IMR-90 (cell line): ENCODE results near the gene SPTLC3. TPM values are rescaled to one million over a fixed set of nuclear protein-coding genes. Genes with fewer than 3 reads are reported as not detected.

ENCODE experiments used
- ATAC-seq: fragments of 200-7000 bp; cut with Tn5 transposase; 2 replicates; pipeline ENCODE4 v1.9.1; 2020; ENCODE audit warnings: low read depth, mild to moderate bottlenecking, moderate library complexity
- BruUV-seq: library from RNA; stranded (reverse); fragments of 400-500 nt; replicated peaks from 2 replicates; lab custom pipeline; 2021; lab: Mats Ljungman, UMichigan
- CTCF ChIA-PET: fragments of 300-600 bp; formaldehyde crosslinking; extraction: SDS; loops from one replicate; lab custom pipeline; 2021; ENCODE audit warnings: antibody characterized with exemption; lab: Yijun Ruan, JAX
- POLR2A ChIA-PET: fragments of 300-600 bp; sonication (Branson Sonifier 250); formaldehyde crosslinking; loops from one replicate; lab custom pipeline; 2022; ENCODE audit warnings: antibody characterized with exemption; ENCODE audit not compliant: unreplicated experiment; lab: Charles Lee
- DNase-seq: peaks from one replicate; pipeline ENCODE4 v3.0.0; 2013
- H2AFZ ChIP-seq: replicated peaks from 2 replicates; pipeline ENCODE3; 2013; ENCODE audit warnings: low read length, mild to moderate bottlenecking; ENCODE audit not compliant: poor library complexity
- H2AK5ac ChIP-seq: 2 replicates; pipeline ENCODE4 v1.6.1; 2013; ENCODE audit warnings: low read depth, low read length, inconsistent platforms
- H2AK9ac ChIP-seq: replicated peaks from 2 replicates; pipeline ENCODE3; 2013; ENCODE audit warnings: mild to moderate bottlenecking, low read depth, low read length, moderate library complexity; ENCODE audit not compliant: poor library complexity
- H2BK120ac ChIP-seq: 2 replicates; pipeline ENCODE4 v1.6.1; 2013; ENCODE audit warnings: low read depth, low read length, inconsistent platforms
- H2BK15ac ChIP-seq: 3 replicates; pipeline ENCODE4 v1.6.1; 2013; ENCODE audit warnings: low read depth, low read length, inconsistent platforms
- H2BK20ac ChIP-seq: 2 replicates; pipeline ENCODE4 v1.6.1; 2013; ENCODE audit warnings: low read depth, mild to moderate bottlenecking, inconsistent platforms, low read length, moderate library complexity
- H2BK5ac ChIP-seq: 2 replicates; pipeline ENCODE4 v1.6.1; 2013; ENCODE audit warnings: mild to moderate bottlenecking, low read depth, low read length, inconsistent platforms; ENCODE audit not compliant: poor library complexity, severe bottlenecking
- H3K14ac ChIP-seq: replicated peaks from 2 replicates; pipeline ENCODE4 v1.6.1; 2013; ENCODE audit warnings: low read depth, low read length, inconsistent platforms
- H3K18ac ChIP-seq: 2 replicates; pipeline ENCODE4 v1.6.1; 2013; ENCODE audit warnings: low read depth, low read length, control low read depth
- H3K23ac ChIP-seq: 2 replicates; pipeline ENCODE4 v1.6.1; 2013; ENCODE audit warnings: low read depth, low read length, inconsistent platforms
- H3K27ac ChIP-seq: 2 replicates; pipeline ENCODE4 v1.5.1; 2013; ENCODE audit warnings: mild to moderate bottlenecking, control low read depth, low read length; ENCODE audit not compliant: insufficient read depth
- H3K27me3 ChIP-seq: 2 replicates; pipeline ENCODE4 v1.6.1; 2013; ENCODE audit warnings: low read length; ENCODE audit not compliant: control insufficient read depth, insufficient read depth
- H3K36me3 ChIP-seq: 2 replicates; pipeline ENCODE4 v1.6.1; 2013; ENCODE audit warnings: low read length, mixed read lengths; ENCODE audit not compliant: control insufficient read depth, insufficient read depth
- H3K4ac ChIP-seq: 2 replicates; pipeline ENCODE4 v1.6.1; 2013; ENCODE audit warnings: low read depth, low read length, inconsistent platforms
- H3K4me1 ChIP-seq: 2 replicates; pipeline ENCODE4 v1.6.1; 2013; ENCODE audit warnings: low read length, mixed read lengths; ENCODE audit not compliant: control insufficient read depth, insufficient read depth
- H3K4me2 ChIP-seq: 2 replicates; pipeline ENCODE4 v1.6.1; 2013; ENCODE audit warnings: low read depth, mild to moderate bottlenecking, control low read depth, low read length, moderate library complexity
- H3K4me3 ChIP-seq: 2 replicates; pipeline ENCODE4 v1.5.1; 2013; ENCODE audit warnings: low read depth, mild to moderate bottlenecking, control low read depth, low read length, moderate library complexity; ENCODE audit not compliant: insufficient read depth
- H3K56ac ChIP-seq: 2 replicates; pipeline ENCODE4 v1.6.1; 2013; ENCODE audit warnings: low read length, inconsistent platforms; ENCODE audit not compliant: insufficient read depth; ENCODE audit errors: extremely low read depth
- H3K79me1 ChIP-seq, 2 experiments: 2 replicates each; pipeline ENCODE4 v1.6.1; 2013; ENCODE audit warnings: low read length in 2 of 2, inconsistent platforms in 1 of 2, low read depth in 1 of 2
- H3K9ac ChIP-seq: 2 replicates; pipeline ENCODE4 v1.6.1; 2013; ENCODE audit warnings: low read depth, low read length, control low read depth
- H3K9me1 ChIP-seq: 2 replicates; pipeline ENCODE4 v1.6.1; 2013; ENCODE audit warnings: low read length, inconsistent platforms; ENCODE audit not compliant: insufficient read depth
- H3K9me3 ChIP-seq: 2 replicates; pipeline ENCODE4 v1.6.1; 2013; ENCODE audit warnings: low read length; ENCODE audit not compliant: control insufficient read depth, insufficient read depth
- H4K20me1 ChIP-seq: 2 replicates; pipeline ENCODE4 v1.6.1; 2013; ENCODE audit warnings: low read length, inconsistent platforms; ENCODE audit not compliant: insufficient read depth
- H4K5ac ChIP-seq: 2 replicates; pipeline ENCODE4 v1.6.1; 2013; ENCODE audit warnings: mild to moderate bottlenecking, low read depth, low read length, control low read depth
- H4K8ac ChIP-seq, 2 experiments: 2 replicates each; pipeline ENCODE4 v1.6.1; 2013; ENCODE audit warnings: low read depth in 2 of 2, low read length in 2 of 2, control low read depth in 1 of 2, inconsistent platforms in 1 of 2
- H4K91ac ChIP-seq: 2 replicates; pipeline ENCODE4 v1.6.1; 2013; ENCODE audit warnings: low read depth, low read length, inconsistent platforms; ENCODE audit not compliant: insufficient read depth
- BHLHE40 ChIP-seq: fragments of 150-350 bp; IDR thresholded peaks from 2 replicates; pipeline ENCODE4 v1.6.1; 2016; ENCODE audit warnings: mild to moderate bottlenecking, low read depth, low read length
- CHD1 ChIP-seq: IDR thresholded peaks from 2 replicates; pipeline ENCODE4 v1.6.1; 2012; ENCODE audit warnings: low read depth, low read length, improper control_type of control experiment
- FOS ChIP-seq: fragments of 150-350 bp; IDR thresholded peaks from 2 replicates; pipeline ENCODE4 v1.6.1; 2016; ENCODE audit warnings: low read depth, low read length
- MAFK ChIP-seq: IDR thresholded peaks from 2 replicates; pipeline ENCODE4 v1.6.1; 2012; ENCODE audit warnings: low read depth, low read length, improper control_type of control experiment
- MAZ ChIP-seq: IDR thresholded peaks from 2 replicates; pipeline ENCODE4 v1.6.1; 2012; ENCODE audit warnings: low read depth, mild to moderate bottlenecking, low read length, improper control_type of control experiment, moderate library complexity, borderline replicate concordance
- MXI1 ChIP-seq: IDR thresholded peaks from 2 replicates; pipeline ENCODE4 v1.6.1; 2012; ENCODE audit warnings: low read depth, mild to moderate bottlenecking, low read length, moderate library complexity, borderline replicate concordance
- NFE2L2 ChIP-seq: fragments of 150-350 bp; IDR thresholded peaks from 2 replicates; pipeline ENCODE4 v1.6.1; 2016; ENCODE audit warnings: low read depth, mild to moderate bottlenecking, low read length
- RAD21 ChIP-seq: IDR thresholded peaks from 2 replicates; pipeline ENCODE4 v1.6.1; 2012; ENCODE audit warnings: low read length, improper control_type of control experiment
- RCOR1 ChIP-seq: IDR thresholded peaks from 2 replicates; pipeline ENCODE4 v1.6.1; 2012; ENCODE audit warnings: mild to moderate bottlenecking, low read length, improper control_type of control experiment; ENCODE audit not compliant: insufficient replicate concordance
- RFX5 ChIP-seq: IDR thresholded peaks from 2 replicates; pipeline ENCODE4 v1.8.0; 2012; ENCODE audit warnings: low read depth, mild to moderate bottlenecking, low read length, moderate library complexity
- SMC3 ChIP-seq: fragments of 150-350 bp; IDR thresholded peaks from 2 replicates; pipeline ENCODE4 v1.6.1; 2016; ENCODE audit warnings: low read depth, mild to moderate bottlenecking, antibody characterized with exemption, low read length, moderate library complexity
- USF2 ChIP-seq: fragments of 150-350 bp; IDR thresholded peaks from 2 replicates; pipeline ENCODE4 v1.6.1; 2017; ENCODE audit warnings: mild to moderate bottlenecking, antibody characterized with exemption, low read length, low read depth
- WGBS, 2 experiments: methylation state at CpG; one replicate each; pipeline versions ENCODE4 v1.1.5 to v1.1.7; 2013; ENCODE audit warnings: missing lambda C conversion rate in 2 of 2; ENCODE audit not compliant: insufficient read length in 1 of 2; ENCODE audit errors: extremely low coverage in 2 of 2; 5-methylcytosine and 5-hydroxymethylcytosine counted together
- dilution Hi-C: fragments of 300-500 bp; cut with HindIII; formaldehyde crosslinking; loops from one replicate; pipeline ENCODE4 v1.14.3; 2018; ENCODE audit warnings: low sequenced_read_pairs; ENCODE audit not compliant: unreplicated experiment
- in situ Hi-C: fragments of 300-500 bp; cut with MboI; formaldehyde crosslinking; loops from 3 replicates; pipeline ENCODE4 v1.14.3; 2019; ENCODE audit warnings: low sequenced_read_pairs, inconsistent platforms, mixed read lengths
- intact Hi-C: fragments of 100-400 bp; cut with micrococcal nuclease; formaldehyde crosslinking; loops from 2 replicates; pipeline ENCODE4 v1.10.0; 2022
- polyA plus RNA-seq, 3 experiments: library from polyadenylated mRNA; depleted of rRNA; stranded (reverse); fragments of >200 nt; gene quantifications; 2 replicates each; pipeline ENCODE4 v1.2.3, GENCODE V29; 2012; ENCODE audit warnings: low replicate concordance in 1 of 3
- total RNA-seq: library from RNA; depleted of rRNA; stranded (reverse); fragments of >200 nt; gene quantifications from 2 replicates; pipeline ENCODE4 v1.2.3, GENCODE V29; 2012

SPTLC3 gene
- total and polyA plus RNA-seq, 2 of the 4 experiments (the other 2 are of a cell fraction): 0.44 to 1.6 TPM

- no peaks in the 10 kb centered on the region for H4K20me1 ChIP-seq
- ChIA-PET CTCF (no interaction called here), POLR2A (no interaction called here)
- TF ChIP-seq SMC3 (no peak), MAFK (no peak), BHLHE40 (no peak), FOS (no peak), USF2 (no peak), CHD1 (no peak), NFE2L2 (no peak), RAD21 (no peak), RFX5 (no peak), MAZ (no peak), RCOR1 (no peak), MXI1 (no peak)
- H2BK20ac ChIP-seq: no peak overlapping the region
- intact Hi-C loops: no loop called here
- 0 out of 2 replicates have a peak, but pooled peaks have one; percentile 21 for ATAC-seq
- no peak for DNase-seq
- no peak overlapping the region for H4K8ac ChIP-seq
- no peak overlapping the region for H2AK5ac ChIP-seq
- no peak overlapping the region for H3K4ac ChIP-seq
- BruUV-seq: no TSS peak
- H3K4me1 ChIP-seq: no peaks in the 10 kb centered on the region
- no peak overlapping the region for H4K91ac ChIP-seq
- H3K27ac ChIP-seq: no peak overlapping the region
- H3K9ac ChIP-seq: no peak overlapping the region
- H3K14ac ChIP-seq: no peak overlapping the region
- no peaks in the 10 kb centered on the region for H3K79me1 ChIP-seq
- H2BK5ac ChIP-seq: no peak overlapping the region
- in situ Hi-C loops: no loop called here
- dilution Hi-C loops: no loop called here
- H3K56ac ChIP-seq: no peak overlapping the region
- no peak overlapping the region for H3K4me3 ChIP-seq
- H2BK120ac ChIP-seq: no peak overlapping the region
- no peak overlapping the region for H2AK9ac ChIP-seq
- H3K9me3 ChIP-seq: no peaks in the 10 kb centered on the region
- H3K27me3 ChIP-seq: no peaks in the 10 kb centered on the region
- H3K23ac ChIP-seq: no peak overlapping the region
- no peak overlapping the region for H3K18ac ChIP-seq
- H3K4me2 ChIP-seq: no peak overlapping the region
- WGBS, 2 experiments: 83% methylated on average over 1 of the region's 3 CpGs; no CpG with 5 or more reads in 1 of the 2 experiments
- no peak overlapping the region for H2BK15ac ChIP-seq
- H3K36me3 ChIP-seq: no peaks in the 10 kb centered on the region
- no peak overlapping the region for H4K5ac ChIP-seq
- no peaks in the 10 kb centered on the region for H3K9me1 ChIP-seq
- H2AFZ ChIP-seq: no peak overlapping the region
Observed at GRCh38 chr20:13141546-13141945, 132.8 kb downstream of the SPTLC3 start.
